PC-9 (cell line): ENCODE results near the gene AQP1.

Experiments used
- CTCF ChIP-seq: fragments of 200-600 bp; sonication (generic); conservative IDR thresholded peaks from 2 replicates; pipeline ENCODE4 v1.6.1; 2017; ENCODE audit warnings: mixed run types, antibody characterized with exemption, mild to moderate bottlenecking, moderate library complexity
- EZH2 ChIP-seq: fragments of 200-600 bp; sonication (generic); IDR thresholded peaks from 2 replicates; pipeline ENCODE4 v1.8.0; 2017; ENCODE audit warnings: antibody characterized with exemption, low read depth

GRCh38 chr7:30950197-30950596 lies 38.5 kb downstream of the AQP1 start:
- no peak for TF ChIP-seq CTCF
- no peak for TF ChIP-seq EZH2
